Mammary epithelial cell (primary cell): ENCODE results near the gene LSMEM2.

Source experiments
- CTCF ChIP-seq, 2 donors: IDR thresholded peaks in 1 of 2; conservative IDR thresholded peaks in 1 of 2; 2 replicates each; pipeline ENCODE4 v1.5.1; 2011 to 2012; ENCODE audit warnings: inconsistent platforms in 2 of 2, low read length in 2 of 2, mild to moderate bottlenecking in 2 of 2, control low read depth in 1 of 2, low read depth in 1 of 2; ENCODE audit not compliant: insufficient read depth in 1 of 2; ENCODE audit errors: extremely low read depth in 1 of 2
- EZH2 ChIP-seq: IDR thresholded peaks from 2 replicates; pipeline ENCODE4 v1.6.1; 2012; ENCODE audit warnings: low read length, inconsistent platforms, borderline replicate concordance

- TF ChIP-seq CTCF (conservative IDR thresholded peaks at IDR 0.05 in 1 of 2, IDR thresholded peaks at IDR 0.05 in 1 of 2; ENCODE audit: extremely low read depth in 1 of 2, insufficient read depth in 1 of 2, low read depth in 1 of 2, low read length in 2 of 2) (no peak), EZH2 (no peak)
Observed at GRCh38 chr3:50297384-50297775, 18.5 kb downstream of the LSMEM2 start.
